CD4-positive, alpha-beta T cell treated with Interleukin-2 at 100 ng/mL for 4 hours (primary cell): ENCODE measurements around the gene KRTAP10-9.
"Not testable (repeated sequence)": the region's sequence is repeated elsewhere in the genome, so short reads cannot be mapped to it uniquely, and the experiment has no call there.

Experiments used
- DNase-seq: peaks from one replicate; pipeline ENCODE4 v3.0.0-alpha.2; 2020; ENCODE audit warnings: low spot score

The KRTAP10-9 gene

GRCh38 chr21:44595524-44595923, 31.4 kb upstream of the KRTAP10-9 start:
- DNase-seq, result no peak

GRCh38 chr21:44596068-44596725, 30.7 kb upstream of the KRTAP10-9 start:
- no peak for DNase-seq

GRCh38 chr21:44598061-44598460, 28.8 kb upstream of the KRTAP10-9 start:
- no peak for DNase-seq

- no peak for DNase-seq
Observed at GRCh38 chr21:44599264-44600029, 27.4 kb upstream of the KRTAP10-9 start.

GRCh38 chr21:44600118-44600978, 26.5 kb upstream of the KRTAP10-9 start, which contains the start of gene KRTAP10-7:
Gene KRTAP10-7 (plus strand): TSS chr21:44600597. CDS start chr21:44600622, 25 bp downstream.
- not testable (repeated sequence) for DNase-seq

- DNase-seq, result not testable (repeated sequence)
Observed at GRCh38 chr21:44601091-44601490, 25.8 kb upstream of the KRTAP10-9 start.

- DNase-seq, result no peak
Observed at GRCh38 chr21:44601596-44602462, 25.1 kb upstream of the KRTAP10-9 start.

GRCh38 chr21:44602463-44602850, 24.4 kb upstream of the KRTAP10-9 start:
- no peak for DNase-seq

- no peak for DNase-seq
Observed at GRCh38 chr21:44603109-44603875, 23.6 kb upstream of the KRTAP10-9 start.

GRCh38 chr21:44603911-44604310, 23.0 kb upstream of the KRTAP10-9 start:
- no peak for DNase-seq

GRCh38 chr21:44606495-44606894, 20.4 kb upstream of the KRTAP10-9 start:
- DNase-seq, result no peak

GRCh38 chr21:44609193-44609592, 17.7 kb upstream of the KRTAP10-9 start:
- DNase-seq, result no peak

GRCh38 chr21:44610157-44610843, 16.6 kb upstream of the KRTAP10-9 start:
- DNase-seq, result not testable (repeated sequence)

- DNase-seq, result no peak
Observed at GRCh38 chr21:44611551-44611950, 15.3 kb upstream of the KRTAP10-9 start.

GRCh38 chr21:44612029-44612486, 14.8 kb upstream of the KRTAP10-9 start, which contains the start of gene KRTAP10-8:
Gene KRTAP10-8 (plus strand): TSS chr21:44612079. CDS start chr21:44612101, 22 bp downstream.
- DNase-seq, result no peak

GRCh38 chr21:44612669-44613229, 14.1 kb upstream of the KRTAP10-9 start:
- DNase-seq, result no peak

- no peak for DNase-seq
Observed at GRCh38 chr21:44613386-44614155, 13.3 kb upstream of the KRTAP10-9 start.

GRCh38 chr21:44614161-44614631, 12.7 kb upstream of the KRTAP10-9 start:
- no peak for DNase-seq
